HepG2 (cell line): ENCODE measurements around the gene CHI3L1. TPM values are rescaled to one million over a fixed set of nuclear protein-coding genes. Genes with fewer than 3 reads are reported as not detected.

ENCODE experiments used
- ATAC-seq: fragments of 200-7000 bp; cut with Tn5 transposase; 3 replicates; pipeline ENCODE4 v1.9.1; 2020; ENCODE audit warnings: mild to moderate bottlenecking, moderate library complexity
- BruUV-seq: library from RNA; stranded (reverse); fragments of 400-500 nt; replicated peaks from 2 replicates; lab custom pipeline; 2021; lab: Mats Ljungman, UMichigan
- CTCF ChIA-PET: fragments of 300-600 bp; formaldehyde crosslinking; extraction: SDS; loops from one replicate; lab custom pipeline; 2021; ENCODE audit warnings: low total read pairs, inconsistent platforms, low intra/inter-chr PET ratio; lab: Yijun Ruan, JAX
- POLR2A ChIA-PET: fragments of 350-600 bp; sonication (Branson Sonifier 250); formaldehyde crosslinking; loops from one replicate; lab custom pipeline; 2020; ENCODE audit warnings: antibody characterized with exemption, inconsistent platforms; lab: Yijun Ruan, JAX
- DNase-seq: peaks from one replicate; pipeline ENCODE4 v3.0.0-alpha.2; 2015; ENCODE audit warnings: low spot score
- FAIRE-seq: peaks from 3 replicates; lab custom pipeline; 2011; peaks lifted over from hg19 to GRCh38; lab: Jason Lieb, UNC
- H2AFZ ChIP-seq: one replicate; pipeline ENCODE4 v1.6.1; 2011; ENCODE audit warnings: low read length, inconsistent platforms
- H3K27ac ChIP-seq: fragments of 300-600 bp; 3 replicates; pipeline ENCODE4 v1.8.0; 2011; ENCODE audit warnings: mixed run types, mild to moderate bottlenecking, mixed read lengths, low read length, inconsistent platforms; ENCODE audit not compliant: insufficient read depth; ENCODE audit errors: extremely low read length
- H3K27me3 ChIP-seq, 2 experiments: fragments of 200-600 bp in 1 of 2; 2 replicates in 1 of 2; 3 replicates in 1 of 2; pipeline versions ENCODE4 v1.6.0 to v1.8.0; 2011; ENCODE audit warnings: low read length in 2 of 2, mild to moderate bottlenecking in 2 of 2, moderate library complexity in 2 of 2, inconsistent platforms in 1 of 2; ENCODE audit not compliant: insufficient read depth in 2 of 2, control insufficient read depth in 1 of 2
- H3K36me3 ChIP-seq, 2 experiments: fragments of 200-600 bp in 1 of 2; replicated peaks in 1 of 2; 2 replicates in 1 of 2; 3 replicates in 1 of 2; pipeline versions ENCODE4 v1.5.1 to v1.8.0; 2011; ENCODE audit warnings: low read length in 2 of 2, inconsistent platforms in 1 of 2; ENCODE audit not compliant: insufficient read depth in 2 of 2, control insufficient read depth in 1 of 2
- H3K4me1 ChIP-seq: 2 replicates; pipeline ENCODE4 v1.5.1; 2012; ENCODE audit warnings: low read length, inconsistent platforms; ENCODE audit not compliant: insufficient read depth
- H3K4me2 ChIP-seq: 2 replicates; pipeline ENCODE4 v1.6.0; 2011; ENCODE audit warnings: low read depth, low read length, inconsistent platforms
- H3K4me3 ChIP-seq, 3 experiments: fragments of 200-600 bp in 1 of 3; sonication (generic), shearing (Covaris generic) in 1 of 3; replicated peaks in 1 of 3; 2 replicates each; pipeline ENCODE4 v1.5.1; 2011 to 2016; ENCODE audit warnings: low read length in 3 of 3, inconsistent platforms in 2 of 3, low read depth in 2 of 3, mild to moderate bottlenecking in 2 of 3, control low read depth in 1 of 3, mixed read lengths in 1 of 3; ENCODE audit not compliant: insufficient read depth in 1 of 3
- H3K79me2 ChIP-seq: one replicate; pipeline ENCODE4 v1.6.1; 2011; ENCODE audit warnings: low read length, inconsistent platforms; ENCODE audit not compliant: insufficient read depth
- H3K9ac ChIP-seq: 2 replicates; pipeline ENCODE4 v1.6.0; 2011; ENCODE audit warnings: mild to moderate bottlenecking, low read depth, low read length, inconsistent platforms; ENCODE audit not compliant: insufficient read depth
- H3K9me3 ChIP-seq: 2 replicates; pipeline ENCODE4 v1.5.1; 2012; ENCODE audit warnings: mild to moderate bottlenecking, low read length
- H4K20me1 ChIP-seq: 2 replicates; pipeline ENCODE4 v1.6.0; 2011; ENCODE audit warnings: inconsistent platforms, mild to moderate bottlenecking, low read length, moderate library complexity; ENCODE audit not compliant: insufficient read depth
- BRF2 ChIP-seq: sonication (generic); formaldehyde crosslinking; IDR thresholded peaks from 2 replicates; pipeline ENCODE4 v1.8.1; 2022; ENCODE audit warnings: mild to moderate bottlenecking, missing genetic modification reagents
- CENPBD1 ChIP-seq: sonication (generic); formaldehyde crosslinking; IDR thresholded peaks from 2 replicates; pipeline ENCODE4 v1.8.0; 2022; ENCODE audit warnings: missing genetic modification reagents, low read depth, mild to moderate bottlenecking, borderline replicate concordance
- CREBL2 ChIP-seq: sonication (generic); formaldehyde crosslinking; IDR thresholded peaks from 2 replicates; pipeline ENCODE4 v1.8.1; 2023; ENCODE audit warnings: missing genetic modification reagents, mild to moderate bottlenecking, borderline replicate concordance
- EED ChIP-seq: sonication (generic); formaldehyde crosslinking; IDR thresholded peaks from 2 replicates; pipeline ENCODE4 v1.5.0; 2020; ENCODE audit warnings: mild to moderate bottlenecking, missing genetic modification reagents
- EHMT2 ChIP-seq: fragments of 200-600 bp; sonication (generic); IDR thresholded peaks from 2 replicates; pipeline ENCODE4 v1.7.0; 2017; ENCODE audit warnings: antibody characterized with exemption, low read depth, low read length, borderline replicate concordance
- HNRNPLL ChIP-seq: fragments of 200-400 bp; formaldehyde crosslinking; IDR thresholded peaks from 2 replicates; pipeline ENCODE4 v1.6.1; 2017; ENCODE audit warnings: mild to moderate bottlenecking, low read depth, low read length; ENCODE audit not compliant: poor library complexity, severe bottlenecking
- KDM2A ChIP-seq: sonication (generic); formaldehyde crosslinking; IDR thresholded peaks from 2 replicates; pipeline ENCODE4 v1.4.0; 2020; ENCODE audit warnings: low read depth, missing genetic modification reagents, borderline replicate concordance
- KLF12 ChIP-seq: sonication (generic); formaldehyde crosslinking; IDR thresholded peaks from 2 replicates; pipeline ENCODE4 v1.4.0; 2020; ENCODE audit warnings: missing genetic modification reagents, borderline replicate concordance
- PLRG1 ChIP-seq: fragments of 450-650 bp; conservative IDR thresholded peaks from 2 replicates; pipeline ENCODE4 v1.6.1; 2016
- REL ChIP-seq: sonication (generic); formaldehyde crosslinking; conservative IDR thresholded peaks from 2 replicates; pipeline ENCODE4 v1.8.0; 2022; ENCODE audit warnings: mild to moderate bottlenecking, missing genetic modification reagents, moderate library complexity
- SP140L ChIP-seq: sonication (generic); formaldehyde crosslinking; IDR thresholded peaks from 2 replicates; pipeline ENCODE4 v1.4.0; 2020; ENCODE audit warnings: missing genetic modification reagents, borderline replicate concordance
- ZNF138 ChIP-seq: sonication (generic); formaldehyde crosslinking; IDR thresholded peaks from 2 replicates; pipeline ENCODE4 v1.5.0; 2020; ENCODE audit warnings: mild to moderate bottlenecking, low read depth, missing genetic modification reagents
- ZNF180 ChIP-seq: sonication (generic); formaldehyde crosslinking; IDR thresholded peaks from 2 replicates; pipeline ENCODE4 v1.4.0; 2020; ENCODE audit warnings: low read depth, missing genetic modification reagents, borderline replicate concordance
- ZNF317 ChIP-seq: sonication (generic); formaldehyde crosslinking; IDR thresholded peaks from 2 replicates; pipeline ENCODE4 v1.5.0; 2020; ENCODE audit warnings: mild to moderate bottlenecking, missing genetic modification reagents
- WGBS: methylation state at CpG from one replicate; pipeline ENCODE4 v1.1.6; 2017; ENCODE audit warnings: low lambda C conversion rate; 5-methylcytosine and 5-hydroxymethylcytosine counted together
- in situ Hi-C: cut with HindIII; loops from 2 replicates; pipeline ENCODE4 v1.10.0; 2017; ENCODE audit warnings: low pct_unique_long_range_greater_than_20kb; ENCODE audit not compliant: extremely low pct_ligation_motif_present
- intact Hi-C: fragments of 100-400 bp; cut with micrococcal nuclease; formaldehyde crosslinking; loops from one replicate; pipeline ENCODE4 v1.10.0; 2022; ENCODE audit not compliant: unreplicated experiment
- polyA plus RNA-seq, 8 experiments: library from polyadenylated mRNA; depleted of rRNA in 3 of 8; stranded (reverse) in 7 of 8; unstranded in 1 of 8; fragments of >200 nt; fragmentation: Illumina TruSeq in 4 of 8; extraction: Trizol in 4 of 8; gene quantifications; 2 replicates each; pipeline versions ENCODE4 v1.2.1 to v1.2.3, GENCODE V29; 2011 to 2016; ENCODE audit warnings: low read depth in 4 of 8, missing spikeins in 1 of 8, mixed read lengths in 1 of 8; ENCODE audit not compliant: insufficient read depth in 1 of 8
- total RNA-seq, 5 experiments: library from RNA; depleted of rRNA; stranded (reverse); fragments of >200 nt; fragmentation: Illumina TruSeq; extraction: Trizol; gene quantifications; 2 replicates each; pipeline ENCODE4 v1.2.3, GENCODE V29; 2016; ENCODE audit warnings: low read depth in 1 of 5

Gene CHI3L1
- total and polyA plus RNA-seq, 2 of the 13 experiments (the other 11 are each of a cell fraction or from before 2014, with no cell fraction given): 0.09 to 0.13 TPM

- Histone ChIP-seq H3K4me2 (no peak overlapping the region), H3K4me3 (no peak overlapping the region), H3K27me3 (peaks cover 2 to 13% of the 10 kb centered on the region in 2 experiments; a peak in 3 of 5 replicates), H3K4me1 (no peaks in the 10 kb centered on the region), H3K9ac (no peak overlapping the region), H3K79me2 (no peaks in the 10 kb centered on the region), H3K36me3 (no peaks in the 10 kb centered on the region), H3K9me3 (no peaks in the 10 kb centered on the region), H2AFZ (no peak overlapping the region), H4K20me1 (0 out of 2 replicates have a peak, but pooled peaks cover 4% of the 10 kb centered on the region), H3K27ac (no peak overlapping the region)
- in situ Hi-C loops (loop anchor here (5.0 kb wide), 1 partner anchor 54 kb away; no protein-coding TSS in a partner anchor), intact Hi-C loops (loop anchor here (1.0 kb wide), 1 partner anchor 132 kb away; no protein-coding TSS in a partner anchor)
- no peak for FAIRE-seq
- no peak for TF ChIP-seq CREBL2
- TF ChIP-seq EHMT2: no peak
- TF ChIP-seq ZNF138: no peak
- DNase-seq: no peak
- no TSS peak for BruUV-seq
- CTCF ChIA-PET: interaction anchor here (1.5 kb wide), 1 partner anchor 132 kb away, joined by 5 read pairs; no protein-coding TSS in a partner anchor
- 75% methylated on average over 14 of the region's 22 CpGs for WGBS
- POLR2A ChIA-PET: no interaction called here
- ATAC-seq: no peak
Measured at GRCh38 chr1:203171341-203172183, 14.9 kb downstream of the CHI3L1 start.

- in situ Hi-C loops: loop anchor here (5.0 kb wide), 1 partner anchor 53 kb away; no protein-coding TSS in a partner anchor
- no TSS peak for BruUV-seq
- POLR2A ChIA-PET: no interaction called here
- TF ChIP-seq PLRG1 (no peak), SP140L (CRISPR knock-in tag) (no peak), REL (CRISPR knock-in tag) (no peak), HNRNPLL (no peak), ZNF180 (CRISPR knock-in tag) (no peak), ZNF317 (no peak), KLF12 (CRISPR knock-in tag) (no peak), EED (CRISPR knock-in tag) (no peak), CENPBD1 (no peak), KDM2A (CRISPR knock-in tag) (no peak), BRF2 (CRISPR knock-in tag) (no peak)
Measured at GRCh38 chr1:203170625-203171330, 15.7 kb downstream of the CHI3L1 start.

More at GRCh38 chr1:203170625-203171330, 15.7 kb downstream of the CHI3L1 start:
- intact Hi-C loops: no loop called here
- no peak overlapping the region for H2AFZ ChIP-seq
- no peaks in the 10 kb centered on the region for H3K36me3 ChIP-seq
- no peaks in the 10 kb centered on the region for H3K79me2 ChIP-seq
- no peak for DNase-seq
- H3K4me2 ChIP-seq: no peak overlapping the region
- no peak for FAIRE-seq
- H3K9me3 ChIP-seq: no peaks in the 10 kb centered on the region
- H3K27me3 ChIP-seq: peaks cover 2 to 13% of the 10 kb centered on the region in 2 experiments; a peak in 3 of 5 replicates
- ATAC-seq: no peak
- no peak overlapping the region for H3K4me3 ChIP-seq
- H3K9ac ChIP-seq: no peak overlapping the region
- 0% methylated on average over 2 of the region's 8 CpGs for WGBS
- H3K27ac ChIP-seq: no peak overlapping the region
- no peaks in the 10 kb centered on the region for H3K4me1 ChIP-seq
- CTCF ChIA-PET: no interaction called here
- H4K20me1 ChIP-seq: 0 out of 2 replicates have a peak, but pooled peaks cover 4% of the 10 kb centered on the region
